Lower leg skin (tissue), 4 donors: ENCODE results near the gene TPSAB1. TPM values are rescaled to one million over a fixed set of nuclear protein-coding genes. Genes with fewer than 3 reads are reported as not detected.
"Not testable (repeated sequence)": the region's sequence is repeated elsewhere in the genome, so short reads cannot be mapped to it uniquely, and the experiment has no call there.

Experiments
- DNase-seq, 2 donors: peaks; one replicate each; pipeline ENCODE4 v3.0.0-alpha.2; 2019; ENCODE audit warnings: low spot score in 2 of 2
- H3K4me3 ChIP-seq: fragments of 200-600 bp; sonication (generic); 2 replicates; pipeline ENCODE4 v1.5.1; 2017; ENCODE audit warnings: mild to moderate bottlenecking, low read depth; ENCODE audit not compliant: poor library complexity, severe bottlenecking
- CTCF ChIP-seq, 3 donors: fragments of 450-650 bp; IDR thresholded peaks; one replicate each; pipeline ENCODE4 v1.5.1; 2016; ENCODE audit warnings: antibody characterized with exemption in 3 of 3, mild to moderate bottlenecking in 3 of 3, moderate library complexity in 2 of 3
- POLR2A ChIP-seq, 2 donors: fragments of 450-650 bp; IDR thresholded peaks; one replicate each; pipeline ENCODE4 v1.6.1; 2016 to 2017; ENCODE audit warnings: antibody characterized with exemption in 2 of 2, mild to moderate bottlenecking in 1 of 2, moderate library complexity in 1 of 2
- WGBS, 2 donors: methylation state at CpG; one replicate each; pipeline ENCODE4 v1.1.5; 2018; 5-methylcytosine and 5-hydroxymethylcytosine counted together
- intact Hi-C: fragments of 100-400 bp; cut with DNase I; formaldehyde crosslinking; loops from one replicate; pipeline ENCODE4 v1.15.0; 2023; ENCODE audit warnings: low total_unique reads
- total RNA-seq, 4 donors: library from RNA; depleted of rRNA; stranded (reverse); fragments of >200 nt; gene quantifications; one replicate each; pipeline ENCODE4 v1.1.0, GENCODE V29; 2016

TPSAB1 gene
- 10 to 100 TPM; 16.4 to 93.5 (median 29.8) TPM for total RNA-seq

GRCh38 chr16:1240436-1240835 lies at the start of gene TPSAB1:
Gene TPSAB1 (plus strand): TSS chr16:1240705. CDS start chr16:1240939, 234 bp downstream.
- intact Hi-C loops, H3K4me3 ChIP-seq, DNase-seq: not testable (repeated sequence)
- no CpG with 5 or more reads among the region's 12 CpGs for WGBS, 2 donors

- H3K4me3 ChIP-seq, DNase-seq, intact Hi-C loops: not testable (repeated sequence)
- 80 to 85% methylated on average over 5 to 8 of the region's 11 CpGs for WGBS, 2 donors
Observed at GRCh38 chr16:1190789-1191188, 49.7 kb upstream of the TPSAB1 start.

GRCh38 chr16:1192384-1193073 lies 48.0 kb upstream of the TPSAB1 start:
- H3K4me3 ChIP-seq: no peak overlapping the region
- no peak for DNase-seq
- WGBS, 2 donors: 82 to 90% methylated on average over 6 to 9 of the region's 9 CpGs
- no peak for TF ChIP-seq CTCF (IDR thresholded peaks at IDR 0.05)
- TF ChIP-seq POLR2A (IDR thresholded peaks at IDR 0.05): no peak
- intact Hi-C loops: no loop called here

- intact Hi-C loops: no loop called here
- WGBS, 2 donors: 56 to 68% methylated on average over 15 to 24 of the region's 30 CpGs
- H3K4me3 ChIP-seq: no peak overlapping the region
- no peak for DNase-seq
- TF ChIP-seq POLR2A (IDR thresholded peaks at IDR 0.05) (no peak), CTCF (IDR thresholded peaks at IDR 0.05) (no peak)
Observed at GRCh38 chr16:1193143-1193824, 47.2 kb upstream of the TPSAB1 start.

- WGBS, 2 donors: 73 to 76% methylated on average over 19 to 29 of the region's 29 CpGs
- no peak for TF ChIP-seq POLR2A (IDR thresholded peaks at IDR 0.05)
- H3K4me3 ChIP-seq: no peak overlapping the region
- DNase-seq: no peak
- intact Hi-C loops: no loop called here
Observed at GRCh38 chr16:1193825-1194581, 46.5 kb upstream of the TPSAB1 start.

GRCh38 chr16:1194665-1195392 lies 45.7 kb upstream of the TPSAB1 start:
- intact Hi-C loops: no loop called here
- WGBS, 2 donors: 30 to 39% methylated on average over 25 to 39 of the region's 61 CpGs
- no peak overlapping the region for H3K4me3 ChIP-seq
- no peak for TF ChIP-seq CTCF (IDR thresholded peaks at IDR 0.05)
- TF ChIP-seq POLR2A (IDR thresholded peaks at IDR 0.05): no peak
- DNase-seq: no peak

GRCh38 chr16:1195393-1195666 lies 45.2 kb upstream of the TPSAB1 start:
- DNase-seq: no peak
- H3K4me3 ChIP-seq: no peak overlapping the region
- WGBS, 2 donors: 63 to 77% methylated on average over 9 to 14 of the region's 14 CpGs
- intact Hi-C loops: no loop called here
- TF ChIP-seq POLR2A (IDR thresholded peaks at IDR 0.05) (no peak), CTCF (IDR thresholded peaks at IDR 0.05) (no peak)
